KOPT-K1 (cell line): ENCODE results near the gene WDFY1.

Experiments used
- H3K27ac ChIP-seq: fragments of 200-600 bp; sonication (generic); 2 replicates; pipeline ENCODE4 v1.5.1; 2016; ENCODE audit warnings: antibody characterized with exemption, mild to moderate bottlenecking, low read depth, low read length; ENCODE audit not compliant: poor library complexity, severe bottlenecking
- H3K36me3 ChIP-seq: fragments of 200-600 bp; sonication (generic); 2 replicates; pipeline ENCODE4 v1.5.1; 2017; ENCODE audit warnings: antibody characterized with exemption, mild to moderate bottlenecking, low read length, moderate library complexity; ENCODE audit not compliant: insufficient read depth
- H3K9me3 ChIP-seq: fragments of 200-600 bp; sonication (generic); 2 replicates; pipeline ENCODE4 v1.5.1; 2017; ENCODE audit warnings: antibody characterized with exemption, low read length, mild to moderate bottlenecking; ENCODE audit not compliant: insufficient read depth, poor library complexity, severe bottlenecking

The WDFY1 gene

GRCh38 chr2:223925106-223925505, 20.0 kb downstream of the WDFY1 start:
- peaks cover 14% of the 10 kb centered on the region for H3K9me3 ChIP-seq
- H3K27ac ChIP-seq, result no peak overlapping the region
- no peaks in the 10 kb centered on the region for H3K36me3 ChIP-seq

DNA sequence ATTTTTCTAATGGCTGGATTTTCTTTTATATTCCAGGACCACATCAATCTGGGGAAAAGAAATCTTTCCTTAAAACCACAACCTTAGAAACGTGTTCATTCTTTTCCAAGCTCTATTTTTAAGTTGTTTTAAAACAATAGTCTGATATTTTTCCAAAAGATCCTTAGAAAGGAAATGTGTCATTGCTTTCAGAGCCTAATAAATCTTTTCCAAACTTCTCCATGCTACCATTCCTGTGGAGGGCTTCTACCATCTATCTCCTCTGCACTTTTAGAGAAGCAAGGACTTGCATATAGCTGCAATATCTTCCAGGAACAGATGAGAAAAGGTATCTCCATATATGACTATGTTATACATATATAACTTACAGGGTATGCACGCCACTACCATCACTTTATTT, 21.2 kb downstream of the WDFY1 start:
- peaks cover 14% of the 10 kb centered on the region for H3K9me3 ChIP-seq
- H3K36me3 ChIP-seq, result no peaks in the 10 kb centered on the region
- no peak overlapping the region for H3K27ac ChIP-seq

- H3K27ac ChIP-seq, result no peak overlapping the region
- no peaks in the 10 kb centered on the region for H3K36me3 ChIP-seq
These were observed 22.8 kb downstream of the WDFY1 start for GRCh38 chr2:223922308-223922707.

GRCh38 chr2:223921204-223921603, 23.9 kb downstream of the WDFY1 start:
- Histone ChIP-seq H3K27ac (no peak overlapping the region), H3K36me3 (no peaks in the 10 kb centered on the region), H3K9me3 (no peaks in the 10 kb centered on the region)

More at GRCh38 chr2:223922308-223922707, 22.8 kb downstream of the WDFY1 start:
- peaks cover 9% of the 10 kb centered on the region for H3K9me3 ChIP-seq

GRCh38 chr2:223920109-223920508, 25.0 kb downstream of the WDFY1 start:
- no peak overlapping the region for H3K27ac ChIP-seq
- H3K36me3 ChIP-seq, result no peaks in the 10 kb centered on the region
- no peaks in the 10 kb centered on the region for H3K9me3 ChIP-seq

GRCh38 chr2:223918671-223919134, 26.4 kb downstream of the WDFY1 start:
- H3K9me3 ChIP-seq, result no peaks in the 10 kb centered on the region
- H3K36me3 ChIP-seq, result no peaks in the 10 kb centered on the region
- H3K27ac ChIP-seq, result no peak overlapping the region

GRCh38 chr2:223916181-223916920, 28.8 kb downstream of the WDFY1 start:
- H3K27ac ChIP-seq, result no peak overlapping the region
- no peaks in the 10 kb centered on the region for H3K9me3 ChIP-seq
- no peaks in the 10 kb centered on the region for H3K36me3 ChIP-seq

GRCh38 chr2:223915071-223915470, 30.1 kb downstream of the WDFY1 start:
- H3K27ac ChIP-seq, result no peak overlapping the region
- no peaks in the 10 kb centered on the region for H3K9me3 ChIP-seq
- no peaks in the 10 kb centered on the region for H3K36me3 ChIP-seq

GRCh38 chr2:223914324-223914723, 30.8 kb downstream of the WDFY1 start:
- Histone ChIP-seq H3K36me3 (no peaks in the 10 kb centered on the region), H3K27ac (no peak overlapping the region), H3K9me3 (no peaks in the 10 kb centered on the region)

GRCh38 chr2:223909001-223909741, 36.0 kb downstream of the WDFY1 start:
- no peaks in the 10 kb centered on the region for H3K9me3 ChIP-seq
- H3K36me3 ChIP-seq, result no peaks in the 10 kb centered on the region
- no peak overlapping the region for H3K27ac ChIP-seq

DNA sequence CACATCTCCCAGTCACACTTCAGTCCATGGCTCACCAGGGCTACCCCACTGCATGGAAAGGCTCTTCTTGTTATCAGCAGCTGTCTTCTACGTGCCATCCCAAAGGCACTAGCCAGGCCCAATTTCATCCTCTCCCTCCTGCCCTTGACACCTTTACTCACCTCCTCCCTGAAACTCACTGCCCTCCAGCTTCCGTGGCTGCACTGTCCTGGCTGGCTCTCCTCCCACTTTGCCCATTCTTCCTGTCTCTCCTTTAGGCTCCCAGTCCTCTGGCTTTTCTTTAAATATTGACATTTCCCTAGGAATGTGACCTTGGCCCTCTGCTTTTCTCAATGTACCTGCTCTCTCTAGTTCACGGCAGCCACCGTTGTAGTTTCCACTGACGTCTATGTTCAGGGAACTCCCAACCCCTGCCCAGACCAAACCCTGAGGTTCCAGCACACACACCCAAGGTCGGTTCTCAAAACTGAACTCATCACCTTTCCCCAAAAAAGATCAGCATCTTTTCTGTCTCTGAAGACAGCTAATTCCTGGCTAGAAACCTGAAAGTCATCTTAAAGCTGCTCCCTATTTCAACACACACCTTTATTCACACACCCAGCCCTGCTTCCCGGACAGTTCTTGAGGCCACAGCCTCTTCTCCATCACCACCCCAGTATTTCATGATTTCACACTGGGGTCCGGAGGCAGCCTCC, 36.7 kb downstream of the WDFY1 start:
- H3K36me3 ChIP-seq, result no peaks in the 10 kb centered on the region
- H3K27ac ChIP-seq, result no peak overlapping the region
- H3K9me3 ChIP-seq, result no peaks in the 10 kb centered on the region

DNA sequence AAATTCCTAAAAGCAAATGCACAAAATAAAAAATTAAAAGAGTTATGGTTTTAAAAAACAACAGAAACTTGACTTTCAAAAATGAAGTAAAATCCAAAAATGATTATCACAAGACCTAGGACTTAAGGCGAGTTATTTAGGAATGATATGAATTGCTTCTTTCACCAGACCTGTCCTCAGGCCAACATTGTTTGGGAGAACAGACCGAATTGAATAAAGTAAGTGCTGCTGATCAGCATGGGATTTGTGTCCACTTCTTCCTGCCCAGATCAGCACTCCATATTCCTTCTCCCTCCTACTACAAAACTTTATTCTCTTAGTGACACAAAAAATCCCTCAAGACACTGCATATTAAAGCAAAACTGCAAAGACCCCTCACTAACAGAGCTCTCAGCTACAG, 39.1 kb downstream of the WDFY1 start:
- Histone ChIP-seq H3K36me3 (peaks cover 2% of the 10 kb centered on the region; the same call in 1 of the 2 replicates), H3K27ac (no peak overlapping the region), H3K9me3 (no peaks in the 10 kb centered on the region)

- no peak overlapping the region for H3K27ac ChIP-seq
- H3K36me3 ChIP-seq, result peaks cover 14% of the 10 kb centered on the region; the same call in 1 of the 2 replicates
- no peaks in the 10 kb centered on the region for H3K9me3 ChIP-seq
These were observed 43.3 kb downstream of the WDFY1 start for GRCh38 chr2:223901854-223902253.

DNA sequence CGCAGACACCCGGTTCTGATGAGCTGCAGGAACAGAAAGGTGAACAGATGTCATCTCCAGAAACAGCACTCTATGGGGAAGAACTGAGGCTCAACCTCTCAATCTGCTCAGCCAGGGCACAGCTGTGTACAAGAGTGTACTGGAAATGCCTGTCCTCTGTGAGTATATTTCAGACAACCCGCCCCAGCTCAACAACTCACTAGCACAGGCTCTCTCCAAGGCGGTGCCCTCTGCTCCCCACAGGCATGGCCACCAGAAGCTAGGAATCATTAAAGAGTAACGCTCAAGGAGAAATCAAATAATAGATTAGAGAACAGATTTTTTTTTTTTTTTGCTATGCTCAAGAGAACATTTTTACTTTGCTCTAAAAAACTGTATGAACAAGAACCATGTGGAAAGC, 43.8 kb downstream of the WDFY1 start:
- Histone ChIP-seq H3K36me3 (peaks cover 14% of the 10 kb centered on the region; the same call in 1 of the 2 replicates), H3K27ac (no peak overlapping the region), H3K9me3 (no peaks in the 10 kb centered on the region)

DNA sequence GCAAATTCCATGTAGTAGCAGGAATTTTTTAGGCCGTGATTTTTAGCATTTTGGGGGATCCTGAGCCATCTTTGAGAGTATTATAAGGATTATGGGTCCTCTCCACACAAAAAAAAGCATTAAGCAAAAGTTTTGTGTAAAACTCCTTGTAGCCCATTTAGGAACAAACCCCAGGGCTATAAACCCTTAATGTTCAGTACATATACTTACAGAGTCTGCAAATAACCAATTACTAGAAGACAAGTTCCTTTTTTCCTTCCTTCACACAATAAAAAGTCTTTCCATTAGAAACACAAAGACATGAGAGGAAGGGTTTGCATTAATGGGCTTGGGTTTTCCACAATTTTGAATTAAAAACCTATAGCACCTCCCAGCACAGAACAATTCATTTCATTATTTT, 44.6 kb downstream of the WDFY1 start:
- Histone ChIP-seq H3K9me3 (no peaks in the 10 kb centered on the region), H3K36me3 (peaks cover 16% of the 10 kb centered on the region; the same call in 1 of the 2 replicates), H3K27ac (no peak overlapping the region)
